Measurements from ENCODE around the gene C1QTNF5. TPM values are rescaled to one million over a fixed set of nuclear protein-coding genes. Genes with fewer than 3 reads are reported as not detected.

The C1QTNF5 gene
- polyA plus RNA-seq, 2 of the 4 experiments (the other 2 are of a cell fraction): not detected

DNA sequence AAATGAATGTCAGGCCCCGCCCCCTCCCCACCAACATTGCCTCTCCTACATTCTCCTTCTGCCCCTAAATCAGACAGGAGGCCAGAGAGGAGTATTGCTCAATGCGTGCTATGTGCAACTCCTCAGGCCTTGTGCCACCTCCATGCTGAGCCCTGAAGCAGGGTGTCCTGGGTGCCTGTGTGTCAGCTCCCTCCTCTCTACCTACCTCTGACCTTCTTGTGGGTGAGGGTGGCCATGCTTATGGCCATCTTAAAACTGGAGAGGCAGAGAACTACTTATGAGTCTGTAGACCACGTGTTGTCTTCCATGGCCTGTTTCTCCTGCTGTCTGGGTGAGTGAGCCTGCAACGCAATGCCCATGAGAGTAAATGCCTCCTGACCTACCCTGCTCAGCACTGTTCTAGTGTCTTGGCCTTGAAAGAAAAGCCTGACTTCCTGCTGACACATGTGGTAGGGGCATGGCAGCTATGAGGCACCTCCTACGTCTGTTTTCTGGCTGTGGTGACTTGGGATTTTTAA, 34.3 kb downstream of the C1QTNF5 start:
- Histone ChIP-seq H3K4me1 (no peaks in the 10 kb centered on the region), H3K9me3 (no peaks in the 10 kb centered on the region), H3K4me3 (no peak overlapping the region), H3K4me2 (no peak overlapping the region), H3K27ac (no peak overlapping the region)
- no peak for TF ChIP-seq MAFK (IDR thresholded peaks at IDR 0.05; ENCODE audit: partially characterized antibody)
- WGBS (ENCODE audit: missing lambda C conversion rate): 90% methylated on average over 3 of the region's 5 CpGs
- ATAC-seq (no peak), FAIRE-seq (no peak), DNase-seq (ENCODE audit: low read depth in 1 of 2, low spot score in 1 of 2) (no peak)
- ChIA-PET CTCF (interaction anchor here (0.8 to 6.9 kb wide), 5 partner anchors 10 to 168 kb away, joined by 3 to 43 read pairs (median 3); no protein-coding TSS in a partner anchor), POLR2A (no interaction called here)

- Histone ChIP-seq H3K4me2 (no peak overlapping the region), H3K27ac (no peak overlapping the region), H3K9me3 (no peaks in the 10 kb centered on the region), H3K4me3 (no peak overlapping the region), H3K4me1 (no peaks in the 10 kb centered on the region)
- DNase-seq (ENCODE audit: low read depth in 1 of 2, low spot score in 1 of 2) (no peak), FAIRE-seq (no peak), ATAC-seq (no peak)
- ChIA-PET POLR2A (no interaction called here), CTCF (interaction anchor here (1.2 to 6.9 kb wide), 3 partner anchors 17 to 22 kb away, joined by 3 to 43 read pairs (median 3); no protein-coding TSS in a partner anchor)
- TF ChIP-seq HEYL (CRISPR knock-in tag; IDR thresholded peaks at IDR 0.05) (no peak), RCOR1 (IDR thresholded peaks at IDR 0.05; ENCODE audit: low read depth, low read length) (no peak), ZSCAN20 (CRISPR knock-in tag; IDR thresholded peaks at IDR 0.05) (no peak), CBX2 (IDR thresholded peaks at IDR 0.05; ENCODE audit: borderline replicate concordance, low read depth) (no peak), RFX5 (IDR thresholded peaks at IDR 0.05) (no peak), KDM1A (IDR thresholded peaks at IDR 0.05; ENCODE audit: low read depth) (no peak), TFCP2L1 (CRISPR knock-in tag; IDR thresholded peaks at IDR 0.05) (no peak), HOXB13 (CRISPR knock-in tag; IDR thresholded peaks at IDR 0.05; ENCODE audit: low read depth) (no peak), HDAC2 (IDR thresholded peaks at IDR 0.05) (no peak), MAZ (IDR thresholded peaks at IDR 0.05; ENCODE audit: borderline replicate concordance, low read depth, low read length) (no peak), ZNF302 (CRISPR knock-in tag; IDR thresholded peaks at IDR 0.05) (no peak), ZC3H11A (IDR thresholded peaks at IDR 0.05) (no peak), FOSL2 (IDR thresholded peaks at IDR 0.05) (no peak), FOSL2 (CRISPR knock-in tag; IDR thresholded peaks at IDR 0.05) (no peak), FOXS1 (CRISPR knock-in tag; IDR thresholded peaks at IDR 0.05) (no peak), PHF8 (IDR thresholded peaks at IDR 0.05; ENCODE audit: borderline replicate concordance, low read depth) (no peak), JUNB (IDR thresholded peaks at IDR 0.05) (no peak), POLR2AphosphoS2 (conservative IDR thresholded peaks at IDR 0.05; ENCODE audit: low read length) (no peak), POLR2A (IDR thresholded peaks at IDR 0.05; ENCODE audit: low read length) (no peak)
- TF ChIP-seq, protein P1, sequence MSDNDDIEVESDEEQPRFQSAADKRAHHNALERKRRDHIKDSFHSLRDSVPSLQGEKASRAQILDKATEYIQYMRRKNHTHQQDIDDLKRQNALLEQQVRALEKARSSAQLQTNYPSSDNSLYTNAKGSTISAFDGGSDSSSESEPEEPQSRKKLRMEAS (IDR thresholded peaks at IDR 0.05): no peak
- WGBS (ENCODE audit: missing lambda C conversion rate): 91% methylated on average over 7 of the region's 7 CpGs
Observed at GRCh38 chr11:119305556-119306372, 34.9 kb downstream of the C1QTNF5 start.

DNA sequence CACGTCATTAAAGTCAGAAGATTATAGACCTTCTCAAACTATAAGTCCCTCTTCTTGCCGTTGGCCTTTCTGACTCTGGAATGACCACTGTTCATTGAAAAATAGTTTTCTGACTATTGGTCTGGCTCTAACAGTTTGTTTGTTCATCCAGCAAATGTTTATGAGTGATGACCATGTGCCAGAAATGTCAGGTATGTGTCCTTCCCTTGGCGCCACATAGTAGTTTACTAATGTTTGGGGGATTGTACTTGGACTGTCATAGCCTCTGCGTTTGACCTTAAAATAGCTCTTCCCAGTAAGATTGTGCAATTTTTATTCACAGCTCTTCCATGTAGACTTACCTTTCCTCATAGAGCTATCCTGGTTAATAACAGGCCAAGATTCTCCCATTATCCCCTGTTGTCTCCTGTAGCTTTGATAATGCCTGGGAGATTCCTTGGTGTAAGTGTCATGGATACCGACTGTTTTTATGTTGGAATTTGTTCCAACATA, 37.4 kb downstream of the C1QTNF5 start:
- ATAC-seq (no peak), FAIRE-seq (no peak), DNase-seq (ENCODE audit: low read depth in 1 of 2, low spot score in 1 of 2) (no peak)
- CTCF ChIA-PET: interaction anchor here (1.0 to 6.9 kb wide), 3 partner anchors 12 to 53 kb away, joined by 4 to 43 read pairs (median 8); no protein-coding TSS in a partner anchor
- POLR2A ChIA-PET: no interaction called here
- Histone ChIP-seq H3K4me3 (no peak overlapping the region), H3K4me2 (no peak overlapping the region), H3K27ac (no peak overlapping the region), H3K9me3 (no peaks in the 10 kb centered on the region), H3K4me1 (no peaks in the 10 kb centered on the region)
- TF ChIP-seq FOSB (CRISPR knock-in tag; IDR thresholded peaks at IDR 0.05): no peak
- no peak for TF ChIP-seq TP53 (CRISPR knock-in tag; IDR thresholded peaks at IDR 0.05)
- TF ChIP-seq, protein P2, sequence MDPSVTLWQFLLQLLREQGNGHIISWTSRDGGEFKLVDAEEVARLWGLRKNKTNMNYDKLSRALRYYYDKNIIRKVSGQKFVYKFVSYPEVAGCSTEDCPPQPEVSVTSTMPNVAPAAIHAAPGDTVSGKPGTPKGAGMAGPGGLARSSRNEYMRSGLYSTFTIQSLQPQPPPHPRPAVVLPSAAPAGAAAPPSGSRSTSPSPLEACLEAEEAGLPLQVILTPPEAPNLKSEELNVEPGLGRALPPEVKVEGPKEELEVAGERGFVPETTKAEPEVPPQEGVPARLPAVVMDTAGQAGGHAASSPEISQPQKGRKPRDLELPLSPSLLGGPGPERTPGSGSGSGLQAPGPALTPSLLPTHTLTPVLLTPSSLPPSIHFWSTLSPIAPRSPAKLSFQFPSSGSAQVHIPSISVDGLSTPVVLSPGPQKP (IDR thresholded peaks at IDR 0.05; ENCODE audit: low read depth, low read length): no peak
- TF ChIP-seq, protein P3, sequence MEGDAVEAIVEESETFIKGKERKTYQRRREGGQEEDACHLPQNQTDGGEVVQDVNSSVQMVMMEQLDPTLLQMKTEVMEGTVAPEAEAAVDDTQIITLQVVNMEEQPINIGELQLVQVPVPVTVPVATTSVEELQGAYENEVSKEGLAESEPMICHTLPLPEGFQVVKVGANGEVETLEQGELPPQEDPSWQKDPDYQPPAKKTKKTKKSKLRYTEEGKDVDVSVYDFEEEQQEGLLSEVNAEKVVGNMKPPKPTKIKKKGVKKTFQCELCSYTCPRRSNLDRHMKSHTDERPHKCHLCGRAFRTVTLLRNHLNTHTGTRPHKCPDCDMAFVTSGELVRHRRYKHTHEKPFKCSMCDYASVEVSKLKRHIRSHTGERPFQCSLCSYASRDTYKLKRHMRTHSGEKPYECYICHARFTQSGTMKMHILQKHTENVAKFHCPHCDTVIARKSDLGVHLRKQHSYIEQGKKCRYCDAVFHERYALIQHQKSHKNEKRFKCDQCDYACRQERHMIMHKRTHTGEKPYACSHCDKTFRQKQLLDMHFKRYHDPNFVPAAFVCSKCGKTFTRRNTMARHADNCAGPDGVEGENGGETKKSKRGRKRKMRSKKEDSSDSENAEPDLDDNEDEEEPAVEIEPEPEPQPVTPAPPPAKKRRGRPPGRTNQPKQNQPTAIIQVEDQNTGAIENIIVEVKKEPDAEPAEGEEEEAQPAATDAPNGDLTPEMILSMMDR (IDR thresholded peaks at IDR 0.05): no peak
- no peak for TF ChIP-seq RARB (CRISPR knock-in tag; IDR thresholded peaks at IDR 0.05)
- TF ChIP-seq ATOH8 (CRISPR knock-in tag; IDR thresholded peaks at IDR 0.05; ENCODE audit: low read depth): no peak
- no peak for TF ChIP-seq HOXB5 (CRISPR knock-in tag; IDR thresholded peaks at IDR 0.05)
- no peak for TF ChIP-seq KDM1A (IDR thresholded peaks at IDR 0.05; ENCODE audit: low read depth)
- TF ChIP-seq ZFP36 (IDR thresholded peaks at IDR 0.05; ENCODE audit: borderline replicate concordance, partially characterized antibody): no peak
- 89% methylated on average over 5 of the region's 5 CpGs for WGBS (ENCODE audit: missing lambda C conversion rate)
